ELF-1 (cell line): ENCODE measurements around the gene AFAP1.

Experiments used
- DNase-seq: peaks from one replicate; pipeline ENCODE4 v3.0.0-alpha.2; 2016; ENCODE audit warnings: low read depth, low spot score

Gene AFAP1

GRCh38 chr4:7893539-7893938, 46.1 kb downstream of the AFAP1 start:
- DNase-seq: no peak

- DNase-seq: peak; percentile 64
Observed at GRCh38 chr4:7892212-7893019, 47.2 kb downstream of the AFAP1 start.

DNA sequence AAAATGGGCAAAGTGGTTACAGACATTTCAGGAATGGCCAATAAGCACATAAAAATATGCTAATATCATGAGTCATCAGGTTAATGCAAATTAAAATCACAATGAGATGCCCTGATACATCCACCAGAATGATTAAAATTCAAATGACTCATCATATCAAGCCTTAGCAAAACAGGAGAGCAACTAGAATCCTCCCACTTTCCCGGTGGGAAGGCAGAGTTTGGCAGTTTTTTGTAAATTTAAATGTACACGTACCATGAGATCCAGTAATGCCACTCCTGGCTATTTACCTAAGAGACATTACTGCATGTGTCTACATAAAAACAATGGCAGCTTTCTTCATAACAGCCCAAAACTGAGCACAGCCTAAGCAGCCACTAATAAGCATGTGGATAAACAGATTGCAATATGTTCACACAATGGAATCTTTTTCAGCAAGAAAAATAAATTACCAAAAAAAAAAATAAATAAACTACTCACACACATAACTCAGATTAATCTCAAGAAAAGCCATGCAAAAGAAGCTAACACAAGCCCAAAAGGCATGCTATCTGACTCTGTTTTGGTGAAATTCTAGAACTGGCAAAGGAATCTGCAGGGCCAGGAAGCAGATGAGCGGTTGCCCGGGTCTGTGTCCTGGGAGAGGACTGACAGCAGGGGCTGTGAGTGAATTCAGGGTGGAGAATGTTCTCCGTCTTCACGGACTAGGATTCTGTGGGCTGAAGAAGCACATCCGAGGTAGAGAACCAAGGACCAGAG, 48.8 kb downstream of the AFAP1 start:
- DNase-seq: no peak

DNA sequence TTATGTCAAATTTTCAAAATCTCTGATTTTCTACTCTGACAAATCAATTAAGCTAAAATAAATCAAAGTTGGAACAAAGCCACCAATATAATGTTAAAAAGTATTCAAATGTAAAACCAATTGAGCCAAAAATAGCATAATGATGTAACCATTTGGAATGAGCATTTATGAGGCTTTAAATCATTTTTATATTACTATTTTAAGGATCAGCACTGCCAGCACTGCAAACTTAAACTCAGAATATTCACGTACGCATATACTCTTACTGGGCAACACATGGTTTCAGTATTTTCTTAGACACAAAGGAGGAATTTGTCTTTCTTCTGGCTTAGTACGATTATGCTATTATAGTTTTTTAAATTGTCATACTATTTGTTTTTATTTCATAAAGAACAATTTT, 52.2 kb downstream of the AFAP1 start:
- no peak for DNase-seq

GRCh38 chr4:7886007-7886973, 53.4 kb downstream of the AFAP1 start:
- no peak for DNase-seq

DNA sequence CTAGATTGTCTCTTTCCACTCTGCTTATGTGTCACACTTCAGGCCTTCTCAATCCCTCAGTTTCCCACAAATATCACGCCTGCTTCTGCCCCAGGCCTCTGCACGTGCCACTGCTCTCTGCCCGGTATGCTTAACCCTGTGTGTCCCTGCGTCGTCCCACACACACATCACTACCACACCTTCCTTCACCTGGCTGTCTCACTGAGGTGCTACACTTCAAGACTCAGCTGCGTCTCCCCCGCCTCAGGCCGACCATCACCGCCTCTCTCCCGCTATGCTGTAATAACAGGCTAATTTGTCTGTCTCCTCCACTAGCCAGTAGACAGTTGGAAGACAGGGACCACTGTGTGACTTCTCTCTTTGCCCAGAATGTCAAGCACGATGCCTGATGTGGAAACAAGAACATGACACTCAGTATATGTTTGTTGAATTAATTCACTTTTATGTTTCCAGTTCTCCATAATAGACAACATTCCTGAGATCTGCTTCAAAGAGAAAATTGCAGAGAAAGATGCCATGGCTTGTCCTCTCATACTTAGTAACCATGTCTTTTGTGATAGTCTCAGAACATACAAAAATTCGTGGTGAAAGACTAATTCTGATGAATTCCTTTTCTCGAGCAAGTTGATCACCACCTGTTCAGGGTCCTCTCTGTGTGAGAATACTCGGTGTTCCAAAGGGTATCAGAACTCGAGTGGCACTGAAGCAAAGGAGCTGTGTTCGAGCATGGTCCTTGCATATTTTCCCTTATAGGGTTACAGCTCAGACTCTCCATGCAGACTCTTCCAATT, 54.2 kb downstream of the AFAP1 start:
- no peak for DNase-seq

DNA sequence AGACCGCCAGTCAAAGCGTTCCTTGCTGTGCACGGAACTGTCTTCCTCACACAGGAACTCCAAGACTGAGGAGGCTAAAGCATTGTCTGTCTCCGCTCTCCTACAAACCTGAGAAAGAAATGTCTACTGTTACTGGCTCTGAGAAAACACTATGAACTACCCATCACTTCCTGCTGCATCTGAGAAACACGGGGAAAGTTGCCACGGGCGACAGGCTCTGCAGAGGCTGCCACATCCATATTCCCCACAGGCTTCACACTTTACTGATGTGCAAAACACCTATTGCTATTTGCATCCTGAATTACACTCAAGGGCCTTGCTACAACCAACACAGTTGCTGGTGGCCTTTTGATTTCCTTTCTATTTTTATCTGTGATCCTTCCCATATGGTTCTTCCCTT, 59.0 kb downstream of the AFAP1 start:
- no peak for DNase-seq

DNA sequence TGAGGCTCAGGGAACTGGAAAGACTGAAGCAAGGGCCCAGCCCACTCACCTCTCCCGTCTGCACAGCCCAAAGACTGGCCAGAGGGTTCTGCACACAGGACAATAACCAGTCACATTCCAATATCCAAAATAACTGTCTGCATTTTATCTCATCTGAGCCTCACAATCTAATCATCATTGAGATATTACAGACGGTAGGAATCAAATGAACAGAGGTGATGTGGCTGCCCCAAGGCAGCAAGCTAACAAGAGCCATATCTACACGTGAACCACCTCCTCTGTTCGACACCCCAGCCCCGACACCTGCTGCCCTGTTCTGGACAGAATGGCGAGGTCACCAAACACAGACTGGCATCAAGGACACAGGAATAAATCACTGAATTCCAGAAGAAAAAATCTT, 60.5 kb downstream of the AFAP1 start:
- no peak for DNase-seq

DNA sequence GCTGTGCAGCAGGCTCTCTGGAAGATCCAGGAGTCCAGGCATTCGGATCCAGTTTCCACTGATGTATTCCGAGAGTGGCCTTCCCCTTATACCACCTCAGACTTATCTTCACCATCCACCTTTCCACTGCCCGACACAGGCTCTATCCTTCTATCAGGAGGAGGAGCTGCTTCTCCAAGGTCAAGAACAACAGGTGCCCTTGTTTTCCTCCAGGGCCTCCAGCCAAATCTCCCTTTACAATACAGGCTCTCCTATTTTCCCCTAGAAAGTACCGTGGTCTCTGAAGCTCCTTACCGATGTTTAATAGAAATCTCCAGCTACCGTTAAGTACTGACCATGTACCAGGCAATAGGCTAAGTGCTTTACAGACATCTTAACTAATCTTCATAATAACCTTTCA, 61.3 kb downstream of the AFAP1 start:
- no peak for DNase-seq

DNA sequence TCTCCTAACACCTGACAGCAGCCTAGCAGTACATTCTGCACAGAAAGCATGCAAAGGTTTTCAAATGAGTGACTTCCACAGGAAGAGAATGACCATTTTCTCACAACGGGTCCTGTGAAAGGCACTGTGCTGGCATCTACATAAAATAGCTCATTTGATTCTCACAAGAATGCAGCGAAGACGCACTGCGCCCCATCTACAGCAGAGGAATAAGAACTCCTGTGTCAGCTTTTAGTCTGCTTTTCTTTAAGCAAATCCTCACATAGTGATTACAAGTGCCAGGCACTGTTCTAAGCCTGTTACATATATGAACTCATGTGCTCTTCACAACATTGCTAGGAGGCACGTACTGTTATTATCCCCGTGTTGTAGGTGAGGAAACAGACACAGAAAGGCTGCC, 62.5 kb downstream of the AFAP1 start:
- DNase-seq: no peak

DNA sequence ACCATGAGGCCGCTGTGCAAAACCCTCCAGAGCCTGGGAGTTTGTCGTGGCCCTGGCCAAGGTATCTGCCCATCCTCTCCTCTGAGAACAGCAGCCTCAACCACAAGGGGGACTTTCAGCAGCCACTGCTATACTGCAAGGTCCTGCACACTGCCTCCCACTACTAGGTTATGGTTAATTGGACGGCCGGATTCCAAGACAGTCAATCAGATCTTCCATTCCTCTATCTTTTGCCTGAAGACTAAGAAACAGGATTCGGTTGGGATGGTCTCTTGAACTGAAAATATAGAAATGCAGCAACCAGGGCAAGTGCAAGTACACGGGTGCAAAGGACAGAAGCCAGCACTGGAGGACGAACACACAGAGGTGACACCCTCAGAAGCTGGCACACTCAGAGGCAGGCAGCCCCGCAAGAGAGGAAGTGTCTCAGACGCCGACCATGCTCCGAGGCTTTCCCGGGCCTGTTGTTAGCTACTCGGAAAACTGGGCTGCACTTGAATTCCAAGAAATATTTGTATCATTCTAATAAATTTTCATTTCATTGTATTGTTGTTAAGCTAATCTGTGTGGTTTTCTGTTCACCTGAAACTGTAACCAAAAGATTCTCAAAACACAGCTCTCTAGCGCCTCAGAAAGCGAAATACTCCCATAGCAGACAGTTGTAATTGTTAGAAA, 63.3 kb downstream of the AFAP1 start:
- DNase-seq: peak; percentile 81

DNA sequence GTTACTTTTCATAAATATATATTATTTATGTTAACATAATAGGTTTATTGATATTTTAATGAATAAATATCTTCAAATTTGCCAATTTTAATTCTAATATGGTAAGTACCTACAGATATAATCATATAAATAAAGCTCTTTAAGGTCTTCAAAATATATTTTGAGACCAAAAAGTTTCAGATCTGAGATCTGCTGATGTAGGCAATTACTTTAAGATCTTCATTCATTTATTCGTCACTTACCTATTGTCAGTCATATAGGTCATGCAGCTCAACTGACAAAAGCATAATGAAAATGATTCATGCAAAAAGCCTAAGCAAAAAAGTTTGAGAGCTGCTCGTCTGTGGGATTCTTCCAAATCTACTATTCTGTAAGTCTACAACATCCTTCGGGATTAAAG, 64.8 kb downstream of the AFAP1 start:
- DNase-seq: no peak

DNA sequence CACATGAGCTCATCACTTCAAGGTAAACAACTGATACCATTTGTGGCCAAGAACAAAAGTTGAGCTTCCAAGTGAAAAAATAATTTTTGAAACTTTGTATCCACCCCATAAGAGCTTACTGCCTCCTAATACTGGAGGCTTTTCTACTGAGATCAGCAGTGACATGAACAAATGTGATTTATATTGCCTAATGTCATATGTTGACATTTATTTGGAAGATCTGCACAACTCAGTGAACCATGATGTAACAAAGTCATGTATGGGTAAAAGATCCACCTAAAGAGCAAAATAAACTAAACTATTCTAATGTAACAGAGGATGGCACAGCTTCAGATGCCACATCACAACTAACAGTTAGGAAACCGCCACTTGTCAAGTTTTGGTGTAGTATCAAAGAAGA, 65.8 kb downstream of the AFAP1 start:
- DNase-seq: no peak

DNA sequence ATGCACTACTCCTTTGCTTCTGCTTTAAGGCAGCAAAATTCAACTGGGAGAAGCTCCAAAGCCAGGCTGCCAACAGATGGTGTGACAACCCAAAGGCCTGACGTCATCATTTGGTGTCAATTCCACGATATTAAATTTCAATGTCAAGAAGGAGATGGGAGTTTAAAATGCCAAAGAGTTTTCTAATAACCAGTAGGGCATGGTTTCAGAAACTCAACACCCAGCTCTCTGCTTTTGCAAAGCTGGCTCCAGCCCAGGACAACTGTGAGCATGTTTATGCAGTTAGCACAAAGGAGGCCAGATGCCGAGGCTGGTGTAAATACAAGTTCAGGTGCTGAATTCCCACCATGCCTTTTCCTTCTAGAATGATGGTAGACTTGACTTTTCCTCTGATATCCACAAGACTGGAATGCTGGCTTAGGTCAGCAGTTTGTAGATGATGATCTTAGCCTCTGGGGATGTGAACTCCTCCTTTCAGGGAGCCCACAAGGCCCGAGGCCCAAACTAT, 67.3 kb downstream of the AFAP1 start:
- peak; percentile 30 for DNase-seq

- DNase-seq: no peak
Observed at GRCh38 chr4:7871356-7871755, 68.3 kb downstream of the AFAP1 start.

- no peak for DNase-seq
Observed at GRCh38 chr4:7868892-7869471, 70.7 kb downstream of the AFAP1 start.

DNA sequence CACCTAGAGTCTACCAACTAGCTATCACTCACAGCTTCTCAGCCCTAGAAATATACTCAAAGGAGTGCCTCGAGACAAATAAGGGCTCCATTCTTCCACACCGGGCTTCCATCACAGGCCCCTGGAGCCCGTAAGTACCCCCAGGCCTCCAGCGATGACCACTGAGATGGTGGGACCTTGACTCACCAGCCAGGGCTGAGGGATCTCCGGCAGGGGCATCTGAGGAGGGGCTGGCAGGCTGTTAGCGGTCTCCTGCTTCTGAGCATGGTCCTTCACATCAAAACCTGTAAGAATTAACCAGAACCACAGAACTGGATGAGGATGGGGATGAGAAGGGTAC, 71.3 kb downstream of the AFAP1 start:
- DNase-seq: no peak

DNA sequence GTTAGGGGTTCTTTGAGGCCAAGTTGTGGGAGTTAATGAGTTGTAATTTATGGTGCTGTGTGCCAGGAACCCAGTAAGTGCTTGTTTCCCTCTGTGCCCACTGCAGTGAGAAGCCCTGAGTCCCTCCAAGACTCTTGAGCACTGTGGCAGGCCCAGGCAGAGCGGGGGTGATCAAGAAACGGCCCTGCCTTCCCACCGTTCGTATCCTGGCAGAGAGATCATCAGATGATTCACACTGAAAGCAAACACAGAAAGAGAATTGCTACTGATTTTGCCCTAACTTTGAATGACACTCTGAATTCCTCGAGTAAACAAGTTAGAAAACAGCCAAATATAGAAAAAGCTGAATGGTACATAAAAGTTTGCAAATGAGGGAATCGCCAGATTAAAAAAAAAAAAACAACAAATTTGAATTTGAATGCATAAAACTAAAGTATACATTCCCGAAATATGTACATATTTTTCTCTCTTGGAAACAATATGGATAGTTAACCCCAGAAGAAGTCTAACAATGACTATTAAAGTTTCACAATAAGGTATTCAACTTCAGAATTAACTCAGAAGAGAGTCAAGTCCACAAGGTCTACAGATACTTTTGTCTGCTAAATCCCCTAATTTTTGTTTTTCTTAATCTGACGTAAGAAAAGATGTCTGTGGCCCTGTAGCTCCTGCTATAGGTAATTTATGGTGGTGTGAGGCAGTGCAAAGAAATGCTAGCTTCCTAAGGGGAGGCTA, 71.8 kb downstream of the AFAP1 start:
- no peak for DNase-seq

DNA sequence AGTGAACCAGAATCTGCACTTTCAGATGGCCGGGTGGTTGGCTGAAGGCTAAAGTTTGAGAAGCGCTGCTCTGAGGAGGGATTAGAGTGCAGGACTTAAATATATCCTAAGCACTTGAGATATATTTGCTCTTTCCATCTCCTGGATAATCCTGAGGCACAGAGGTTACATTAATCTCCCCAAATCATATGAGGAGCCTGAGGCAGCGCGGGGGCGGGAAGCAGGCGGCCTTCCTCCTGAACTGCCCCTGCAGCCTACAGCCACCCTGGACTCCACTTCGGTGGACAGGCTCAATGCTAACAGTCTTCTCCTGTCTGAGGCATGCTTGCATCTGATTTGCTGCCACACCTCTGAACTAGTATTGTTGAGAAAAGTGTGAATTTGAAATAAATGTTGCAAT, 72.5 kb downstream of the AFAP1 start:
- no peak for DNase-seq
